GM12892 (cell line): ENCODE measurements around the gene OR4F6.

Source experiments
- POLR2A ChIP-seq: IDR thresholded peaks from 2 replicates; pipeline ENCODE4 v1.6.1; 2011; ENCODE audit warnings: low read depth, low read length, control low read depth
- POLR2AphosphoS5 ChIP-seq: IDR thresholded peaks from 2 replicates; pipeline ENCODE4 v1.6.1; 2011; ENCODE audit warnings: low read depth, low read length, control low read depth

DNA sequence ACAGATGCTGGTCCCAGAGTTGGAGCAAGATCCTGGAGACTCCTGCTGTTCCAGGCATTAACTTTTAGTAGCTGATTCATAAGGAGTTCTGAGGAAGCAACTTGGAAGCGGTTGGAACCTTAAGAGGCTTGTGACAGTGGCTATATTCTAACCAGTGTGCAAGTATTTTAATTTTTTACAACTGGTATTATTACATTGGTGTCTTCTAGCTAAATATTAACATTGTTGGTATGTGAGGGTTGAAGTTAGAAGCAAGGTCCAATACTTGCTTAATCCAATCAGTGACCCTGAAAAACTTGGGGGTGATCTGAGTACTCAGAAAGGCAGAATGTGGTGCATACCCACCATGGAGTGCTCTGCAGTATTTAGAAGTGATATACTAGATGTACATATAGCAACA, 7.1 kb downstream of the OR4F6 start:
- TF ChIP-seq POLR2AphosphoS5 = no peak
- no peak for TF ChIP-seq POLR2A
